HCT116 (cell line): ENCODE measurements around the gene NEURL1B. TPM values are rescaled to one million over a fixed set of nuclear protein-coding genes. Genes with fewer than 3 reads are reported as not detected.

ENCODE experiments used
- ATAC-seq: fragments of 200-7000 bp; cut with Tn5 transposase; 2 replicates; pipeline ENCODE4 v1.9.1; 2020; ENCODE audit warnings: mild to moderate bottlenecking, moderate library complexity
- BruUV-seq: library from RNA; stranded (reverse); fragments of 400-500 nt; replicated peaks from 2 replicates; lab custom pipeline; 2021; lab: Mats Ljungman, UMichigan
- CTCF ChIA-PET: fragments of 300-600 bp; sonication (Branson Sonifier 250); formaldehyde crosslinking; loops from one replicate; lab custom pipeline; 2021; ENCODE audit warnings: antibody characterized with exemption; lab: Charles Lee
- POLR2A ChIA-PET: fragments of 300-600, 350-600 bp; sonication (Branson Sonifier 250); formaldehyde crosslinking; loops from one replicate; lab custom pipeline; 2021; ENCODE audit warnings: antibody characterized with exemption; lab: Charles Lee
- RAD21 ChIA-PET, 2 experiments: fragments of 300-600 bp; sonication (Branson Sonifier 250); formaldehyde crosslinking; loops; one replicate each; lab custom pipeline; 2023; ENCODE audit warnings: low total read pairs in 2 of 2; ENCODE audit not compliant: uncharacterized antibody in 2 of 2, unreplicated experiment in 2 of 2, low non-redundant PET in 1 of 2; lab: Charles Lee
- DNase-seq: peaks from one replicate; pipeline ENCODE4 v3.0.0-alpha.2; 2010; ENCODE audit warnings: low read depth, low spot score
- H2AFZ ChIP-seq: fragments of 200-600 bp; shearing (Covaris generic), sonication (generic); 2 replicates; pipeline ENCODE4 v1.6.1; 2017; ENCODE audit warnings: low read depth, mixed run types, mixed read lengths, antibody characterized with exemption, low read length; ENCODE audit not compliant: poor library complexity, severe bottlenecking
- H3K27ac ChIP-seq: 2 replicates; pipeline ENCODE4 v1.5.1; 2012; ENCODE audit warnings: low read depth, low read length
- H3K27me3 ChIP-seq: fragments of 200-600 bp; sonication (generic); 2 replicates; pipeline ENCODE4 v1.6.1; 2016; ENCODE audit warnings: mixed run types, low read length, mixed read lengths; ENCODE audit not compliant: insufficient read depth
- H3K36me3 ChIP-seq, 2 experiments: fragments of 200-500 bp in 1 of 2; fragments of 200-600 bp in 1 of 2; sonication (Bioruptor generic) in 1 of 2; sonication (generic) in 1 of 2; 2 replicates each; pipeline versions ENCODE4 v1.5.1 to v1.6.1; 2014 to 2016; ENCODE audit warnings: low read length in 2 of 2, inconsistent platforms in 1 of 2, mixed read lengths in 1 of 2, mixed run types in 1 of 2; ENCODE audit not compliant: insufficient read depth in 2 of 2, control insufficient read depth in 1 of 2
- H3K4me1 ChIP-seq, 2 experiments: fragments of 200-600 bp in 1 of 2; sonication (generic) in 1 of 2; 2 replicates each; pipeline versions ENCODE4 v1.5.1 to v1.6.1; 2012 to 2017; ENCODE audit warnings: low read length in 2 of 2, inconsistent platforms in 1 of 2, mild to moderate bottlenecking in 1 of 2, mixed read lengths in 1 of 2, mixed run types in 1 of 2, moderate library complexity in 1 of 2; ENCODE audit not compliant: insufficient read depth in 2 of 2, control insufficient read depth in 1 of 2
- H3K4me2 ChIP-seq: fragments of 200-600 bp; sonication (generic); 2 replicates; pipeline ENCODE4 v1.6.1; 2017; ENCODE audit warnings: mixed run types, low read length, mixed read lengths
- H3K4me3 ChIP-seq, 2 experiments: fragments of 200-600 bp in 1 of 2; sonication (generic) in 1 of 2; replicated peaks in 1 of 2; 2 replicates each; pipeline ENCODE4 v1.5.1; 2011 to 2016; ENCODE audit warnings: low read length in 2 of 2, control low read depth in 1 of 2, low read depth in 1 of 2, mild to moderate bottlenecking in 1 of 2, mixed read lengths in 1 of 2, mixed run types in 1 of 2
- H3K79me2 ChIP-seq: fragments of 200-600 bp; sonication (generic); 2 replicates; pipeline ENCODE4 v1.6.1; 2017; ENCODE audit warnings: mild to moderate bottlenecking, mixed run types, low read length, moderate library complexity, mixed read lengths; ENCODE audit not compliant: insufficient read depth
- H3K9ac ChIP-seq: fragments of 200-600 bp; sonication (generic); 2 replicates; pipeline ENCODE4 v1.6.1; 2016; ENCODE audit warnings: low read length, mixed read lengths
- H3K9me2 ChIP-seq: fragments of 200-600 bp; sonication (generic), shearing (Covaris generic); 2 replicates; pipeline ENCODE4 v1.6.1; 2017; ENCODE audit warnings: mixed run types, mild to moderate bottlenecking, moderate library complexity; ENCODE audit not compliant: insufficient read depth
- H3K9me3 ChIP-seq, 2 experiments: fragments of 200-500 bp in 1 of 2; fragments of 200-600 bp in 1 of 2; sonication (Bioruptor generic) in 1 of 2; sonication (generic) in 1 of 2; 2 replicates each; pipeline ENCODE4 v1.6.1; 2014 to 2017; ENCODE audit warnings: low read length in 2 of 2, mixed read lengths in 2 of 2, inconsistent platforms in 1 of 2, low read depth in 1 of 2, mild to moderate bottlenecking in 1 of 2, mixed run types in 1 of 2, moderate library complexity in 1 of 2; ENCODE audit not compliant: control insufficient read depth in 1 of 2, insufficient read depth in 1 of 2
- H4K20me1 ChIP-seq: fragments of 200-600 bp; sonication (generic), shearing (Covaris generic); 2 replicates; pipeline ENCODE4 v1.6.1; 2017; ENCODE audit warnings: mixed run types, mild to moderate bottlenecking, moderate library complexity; ENCODE audit not compliant: insufficient read depth
- ATF3 ChIP-seq: IDR thresholded peaks from 2 replicates; pipeline ENCODE4 v1.6.1; 2012
- CBX3 ChIP-seq: IDR thresholded peaks from 2 replicates; pipeline ENCODE4 v1.6.1; 2012; ENCODE audit warnings: low read depth
- CTCF ChIP-seq, 3 experiments: fragments of 200-600 bp in 1 of 3; sonication (generic) in 1 of 3; IDR thresholded peaks in 2 of 3; conservative IDR thresholded peaks in 1 of 3; 2 replicates each; pipeline ENCODE4 v1.5.1; 2012 to 2017; ENCODE audit warnings: low read depth in 2 of 3, low read length in 2 of 3, antibody characterized with exemption in 1 of 3, borderline replicate concordance in 1 of 3, control low read depth in 1 of 3, mild to moderate bottlenecking in 1 of 3, mixed read lengths in 1 of 3, mixed run types in 1 of 3, moderate library complexity in 1 of 3; ENCODE audit not compliant: insufficient read depth in 1 of 3
- EZH2 ChIP-seq: fragments of 200-600 bp; sonication (generic); IDR thresholded peaks from 2 replicates; pipeline ENCODE4 v1.6.1; 2017; ENCODE audit warnings: antibody characterized with exemption, mixed run types
- EZH2phosphoT487 ChIP-seq: fragments of 200-600 bp; IDR thresholded peaks from 2 replicates; pipeline ENCODE4 v1.6.1; 2018; ENCODE audit warnings: antibody characterized with exemption, borderline replicate concordance
- FOSL1 ChIP-seq: IDR thresholded peaks from 2 replicates; pipeline ENCODE4 v1.6.1; 2012; ENCODE audit warnings: low read depth
- JUND ChIP-seq: IDR thresholded peaks from 2 replicates; pipeline ENCODE4 v1.6.1; 2012
- POLR2AphosphoS5 ChIP-seq: IDR thresholded peaks from 2 replicates; pipeline ENCODE4 v1.6.1; 2011; ENCODE audit warnings: mild to moderate bottlenecking, low read depth, low read length, moderate library complexity
- SIN3A ChIP-seq: IDR thresholded peaks from 2 replicates; pipeline ENCODE4 v1.6.1; 2012; ENCODE audit warnings: low read depth
- SP1 ChIP-seq: IDR thresholded peaks from 2 replicates; pipeline ENCODE4 v1.6.1; 2012; ENCODE audit warnings: low read depth
- SRF ChIP-seq: IDR thresholded peaks from 2 replicates; pipeline ENCODE4 v1.6.1; 2012; ENCODE audit warnings: low read depth
- YY1 ChIP-seq: IDR thresholded peaks from 2 replicates; pipeline ENCODE4 v1.6.1; 2011; ENCODE audit warnings: low read length, low read depth, moderate library complexity, mild to moderate bottlenecking; ENCODE audit not compliant: insufficient replicate concordance; ENCODE audit errors: extremely low read depth
- ZFX ChIP-seq: fragments of 450-650 bp; IDR thresholded peaks from 2 replicates; pipeline ENCODE4 v1.6.1; 2017
- ZNF274 ChIP-seq: fragments of 200-500 bp; sonication (Bioruptor generic); IDR thresholded peaks from 2 replicates; pipeline ENCODE4 v1.6.1; 2014; ENCODE audit warnings: mild to moderate bottlenecking, low read depth, low read length, inconsistent platforms
- intact Hi-C: fragments of 100-400 bp; cut with micrococcal nuclease; formaldehyde crosslinking; loops from 2 replicates; pipeline ENCODE4 v1.10.0; 2022
- total RNA-seq: library from RNA; stranded (reverse); gene quantifications from one replicate; pipeline ENCODE4 v1.2.1, GENCODE V29; 2021; ENCODE audit not compliant: unreplicated experiment
- TF ChIP-seq, protein P1 (sequence below): IDR thresholded peaks from 2 replicates; pipeline ENCODE4 v1.6.1; 2011; ENCODE audit warnings: mild to moderate bottlenecking, low read length, moderate library complexity; ENCODE audit not compliant: insufficient replicate concordance; ENCODE audit errors: extremely low read depth
- TF ChIP-seq, protein P2 (sequence below): IDR thresholded peaks from 2 replicates; pipeline ENCODE4 v1.6.1; 2012

The NEURL1B gene
- total RNA-seq, 1 experiment from 2014 or later: 5.8 TPM

DNA sequence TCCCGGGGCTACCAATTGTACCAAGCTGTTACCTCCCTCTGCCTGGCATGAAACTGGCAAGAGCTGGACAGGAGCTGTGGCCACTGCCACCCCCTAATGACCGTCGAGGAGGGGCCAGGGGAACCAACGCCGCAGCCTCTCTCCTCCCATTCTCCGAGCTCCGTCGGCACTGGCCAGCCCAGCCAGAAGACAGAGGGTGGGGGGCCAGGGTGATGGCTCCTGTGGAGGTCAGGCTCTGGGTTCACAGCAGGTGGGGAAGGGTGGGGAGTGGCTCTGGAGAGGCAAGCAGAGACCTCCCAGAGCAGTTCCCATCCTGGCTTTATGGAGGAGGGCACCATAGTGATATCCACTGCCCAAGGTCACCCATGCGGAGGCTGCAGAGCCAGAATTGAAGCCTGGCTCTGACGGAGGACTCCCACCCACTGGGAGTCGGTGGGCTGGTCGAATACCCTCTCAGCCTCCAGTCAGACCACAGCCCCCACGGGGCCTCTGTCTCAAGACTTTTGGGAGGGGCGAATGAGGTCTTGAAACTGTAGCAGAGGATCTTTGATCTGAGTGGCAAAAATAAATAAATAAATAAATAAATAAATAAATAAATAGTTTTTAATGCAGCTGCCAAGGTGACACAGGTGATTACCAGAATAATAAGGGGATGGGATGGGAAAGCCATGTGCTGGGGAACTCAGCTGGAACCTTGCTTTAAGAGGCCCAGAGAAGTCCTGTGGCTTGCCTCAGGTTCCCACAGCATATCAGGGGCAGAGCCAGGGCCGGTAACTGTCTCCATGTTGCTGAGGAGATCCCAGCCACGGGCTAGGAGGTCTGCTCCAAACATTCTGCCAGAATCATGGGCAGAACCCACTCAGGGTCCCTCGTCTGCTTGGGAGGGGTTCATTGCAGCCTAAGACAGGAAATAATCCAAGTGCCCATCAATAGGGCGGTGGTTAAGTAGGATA lies 42.5 kb upstream of the NEURL1B start:
- Histone ChIP-seq H3K9me2 (no peaks in the 10 kb centered on the region), H3K36me3 (no peaks in the 10 kb centered on the region), H3K27me3 (no peaks in the 10 kb centered on the region), H4K20me1 (no peaks in the 10 kb centered on the region), H3K4me3 (no peak overlapping the region), H3K4me2 (no peak overlapping the region), H3K27ac (no peak overlapping the region), H3K79me2 (no peaks in the 10 kb centered on the region), H3K9me3 (no peaks in the 10 kb centered on the region), H3K9ac (no peak overlapping the region), H2AFZ (no peak overlapping the region), H3K4me1 (peaks cover 0 to 4% of the 10 kb centered on the region in 2 experiments; a peak in 1 of 4 replicates)
- CTCF ChIA-PET: no interaction called here
- POLR2A ChIA-PET: no interaction called here
- no TSS peak for BruUV-seq
- intact Hi-C loops: no loop called here
- TF ChIP-seq POLR2AphosphoS5: no peak
- no peak for TF ChIP-seq CBX3
- TF ChIP-seq, protein P1, sequence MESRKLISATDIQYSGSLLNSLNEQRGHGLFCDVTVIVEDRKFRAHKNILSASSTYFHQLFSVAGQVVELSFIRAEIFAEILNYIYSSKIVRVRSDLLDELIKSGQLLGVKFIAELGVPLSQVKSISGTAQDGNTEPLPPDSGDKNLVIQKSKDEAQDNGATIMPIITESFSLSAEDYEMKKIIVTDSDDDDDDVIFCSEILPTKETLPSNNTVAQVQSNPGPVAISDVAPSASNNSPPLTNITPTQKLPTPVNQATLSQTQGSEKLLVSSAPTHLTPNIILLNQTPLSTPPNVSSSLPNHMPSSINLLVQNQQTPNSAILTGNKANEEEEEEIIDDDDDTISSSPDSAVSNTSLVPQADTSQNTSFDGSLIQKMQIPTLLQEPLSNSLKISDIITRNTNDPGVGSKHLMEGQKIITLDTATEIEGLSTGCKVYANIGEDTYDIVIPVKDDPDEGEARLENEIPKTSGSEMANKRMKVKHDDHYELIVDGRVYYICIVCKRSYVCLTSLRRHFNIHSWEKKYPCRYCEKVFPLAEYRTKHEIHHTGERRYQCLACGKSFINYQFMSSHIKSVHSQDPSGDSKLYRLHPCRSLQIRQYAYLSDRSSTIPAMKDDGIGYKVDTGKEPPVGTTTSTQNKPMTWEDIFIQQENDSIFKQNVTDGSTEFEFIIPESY: no peak
- no peak for TF ChIP-seq EZH2
- TF ChIP-seq ZFX: no peak
- no peak for TF ChIP-seq SRF
- TF ChIP-seq ATF3: no peak
- TF ChIP-seq, protein P2, sequence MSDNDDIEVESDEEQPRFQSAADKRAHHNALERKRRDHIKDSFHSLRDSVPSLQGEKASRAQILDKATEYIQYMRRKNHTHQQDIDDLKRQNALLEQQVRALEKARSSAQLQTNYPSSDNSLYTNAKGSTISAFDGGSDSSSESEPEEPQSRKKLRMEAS: no peak
- TF ChIP-seq SP1: no peak
- TF ChIP-seq ZNF274: no peak
- no peak for TF ChIP-seq FOSL1
- TF ChIP-seq YY1: no peak
- no peak for TF ChIP-seq CTCF (IDR thresholded peaks at IDR 0.05 in 2 of 3, conservative IDR thresholded peaks at IDR 0.05 in 1 of 3; ENCODE audit: borderline replicate concordance in 1 of 3, insufficient read depth in 1 of 3, low read depth in 2 of 3, low read length in 2 of 3)
- TF ChIP-seq EZH2phosphoT487: no peak
- TF ChIP-seq JUND: no peak
- TF ChIP-seq SIN3A: no peak
- ATAC-seq (no peak), DNase-seq (no peak)
- RAD21 ChIA-PET: no interaction called here
